ENCODE measurements around the gene MICAL3. TPM values are rescaled to one million over a fixed set of nuclear protein-coding genes. Genes with fewer than 3 reads are reported as not detected.
A peak's percentile ranks its signal among the peaks of the same experiment; 100 is the strongest.

The MICAL3 gene
- total RNA-seq, 4 donors from 2014 or later, result 45.2 to 56.3 (median 46.3) TPM

DNA sequence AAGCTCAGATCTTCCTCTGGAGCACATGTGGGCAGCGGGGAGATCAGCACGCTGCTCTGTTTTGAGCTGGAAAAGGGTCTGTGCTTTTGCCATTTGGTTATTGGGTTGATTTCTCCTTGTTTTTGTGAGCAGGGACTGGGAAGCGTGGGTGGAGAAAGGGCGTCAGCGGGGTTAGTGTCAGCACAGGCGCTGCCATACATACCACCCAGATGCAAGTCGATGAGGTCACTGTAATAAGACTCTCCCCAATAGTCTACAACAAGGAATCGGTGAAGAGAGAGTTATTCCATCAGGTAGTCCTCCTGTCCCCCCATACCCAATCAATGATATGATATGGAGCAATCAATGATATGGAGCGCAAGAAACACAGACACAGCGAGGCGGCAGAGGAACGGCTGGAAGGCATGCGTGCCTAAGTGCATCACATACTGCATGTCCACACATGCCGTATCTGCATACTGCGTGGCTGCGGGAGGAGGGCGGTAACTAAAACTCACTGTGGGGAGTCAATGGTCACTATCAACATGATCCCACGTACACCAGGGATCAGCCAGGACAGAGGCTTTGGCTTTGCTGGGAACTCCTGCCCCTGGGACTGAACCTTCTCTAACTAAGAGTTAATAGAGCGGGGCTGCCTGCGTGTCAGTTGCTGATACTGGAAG is 220.6 kb downstream of the MICAL3 start:
- no peak overlapping the region for H3K4me3 ChIP-seq
- no peaks in the 10 kb centered on the region for H3K9me3 ChIP-seq
- peaks cover 0 to 77% (median 20%) of the 10 kb centered on the region in 3 donors for H3K36me3 ChIP-seq
- no peaks in the 10 kb centered on the region for H3K27me3 ChIP-seq
- no peak for DNase-seq (ENCODE audit: low spot score in 2 of 2)
- H3K4me1 ChIP-seq, result peaks cover 0 to 16% (median 0%) of the 10 kb centered on the region in 4 donors
- 73 to 78% methylated on average over 20 of the region's 20 CpGs for WGBS, 2 donors
- H3K27ac ChIP-seq, result peak overlapping the region in 2 of 4 donors; percentile 13 to 73
- TF ChIP-seq, protein P1, sequence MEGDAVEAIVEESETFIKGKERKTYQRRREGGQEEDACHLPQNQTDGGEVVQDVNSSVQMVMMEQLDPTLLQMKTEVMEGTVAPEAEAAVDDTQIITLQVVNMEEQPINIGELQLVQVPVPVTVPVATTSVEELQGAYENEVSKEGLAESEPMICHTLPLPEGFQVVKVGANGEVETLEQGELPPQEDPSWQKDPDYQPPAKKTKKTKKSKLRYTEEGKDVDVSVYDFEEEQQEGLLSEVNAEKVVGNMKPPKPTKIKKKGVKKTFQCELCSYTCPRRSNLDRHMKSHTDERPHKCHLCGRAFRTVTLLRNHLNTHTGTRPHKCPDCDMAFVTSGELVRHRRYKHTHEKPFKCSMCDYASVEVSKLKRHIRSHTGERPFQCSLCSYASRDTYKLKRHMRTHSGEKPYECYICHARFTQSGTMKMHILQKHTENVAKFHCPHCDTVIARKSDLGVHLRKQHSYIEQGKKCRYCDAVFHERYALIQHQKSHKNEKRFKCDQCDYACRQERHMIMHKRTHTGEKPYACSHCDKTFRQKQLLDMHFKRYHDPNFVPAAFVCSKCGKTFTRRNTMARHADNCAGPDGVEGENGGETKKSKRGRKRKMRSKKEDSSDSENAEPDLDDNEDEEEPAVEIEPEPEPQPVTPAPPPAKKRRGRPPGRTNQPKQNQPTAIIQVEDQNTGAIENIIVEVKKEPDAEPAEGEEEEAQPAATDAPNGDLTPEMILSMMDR (IDR thresholded peaks at IDR 0.05), result no peak
- no peak for TF ChIP-seq EP300 (IDR thresholded peaks at IDR 0.05)
- TF ChIP-seq POLR2A (IDR thresholded peaks at IDR 0.05), result no peak

DNA sequence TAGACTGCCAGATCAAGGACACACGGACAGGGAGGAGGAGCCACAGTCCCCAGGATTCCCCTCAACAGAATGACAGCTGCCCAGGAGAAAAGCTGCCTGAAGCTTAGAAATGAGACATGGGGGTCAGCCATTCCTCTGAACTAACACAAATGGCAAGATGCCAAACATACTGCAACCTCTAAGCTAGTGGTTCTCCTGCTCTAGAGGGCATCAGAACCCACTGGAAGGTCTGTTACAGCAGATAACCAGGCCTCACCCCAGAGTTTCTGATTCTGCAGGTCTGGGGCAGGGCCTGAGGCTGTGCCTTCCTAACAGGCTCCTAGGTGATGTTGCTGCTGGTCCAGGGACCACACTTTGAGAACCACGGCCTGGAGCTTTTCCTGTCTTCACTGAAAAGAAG is 221.5 kb downstream of the MICAL3 start:
- TF ChIP-seq POLR2A (IDR thresholded peaks at IDR 0.05), result no peak
- Histone ChIP-seq H3K9me3 (no peaks in the 10 kb centered on the region), H3K36me3 (peaks cover 0 to 73% (median 11%) of the 10 kb centered on the region in 3 donors), H3K4me3 (no peak overlapping the region), H3K27ac (peak overlapping the region in 3 of 4 donors; percentile 13 to 73 (median 38)), H3K27me3 (no peaks in the 10 kb centered on the region), H3K4me1 (peaks cover 0 to 16% (median 0%) of the 10 kb centered on the region in 4 donors)
- no peak for DNase-seq (ENCODE audit: low spot score in 2 of 2)
- WGBS, 2 donors, result 76 to 83% methylated on average over 2 of the region's 2 CpGs

DNA sequence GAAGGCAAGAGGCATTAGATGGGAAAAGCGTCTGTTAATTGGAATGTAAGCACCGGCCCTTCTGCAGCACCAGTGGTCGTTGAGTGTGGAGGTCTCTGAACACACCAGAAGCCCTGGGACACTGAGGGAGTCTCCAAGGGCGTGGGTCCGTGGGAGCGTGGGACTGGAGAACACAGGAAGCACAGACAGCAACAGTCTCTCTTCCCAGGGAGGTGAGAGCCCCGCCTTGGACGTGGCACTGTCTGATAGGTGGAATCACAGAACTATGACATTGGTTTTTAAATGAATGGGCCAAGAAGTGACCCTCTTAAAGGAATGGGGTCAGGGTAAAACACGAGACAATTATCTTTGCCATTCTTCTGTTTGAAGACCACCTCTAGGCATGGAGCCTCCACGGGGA is 221.9 kb downstream of the MICAL3 start:
- peaks cover 0 to 73% (median 7%) of the 10 kb centered on the region in 3 donors for H3K36me3 ChIP-seq
- DNase-seq (ENCODE audit: low spot score in 2 of 2), result no peak
- H3K4me1 ChIP-seq, result peaks cover 0 to 16% (median 0%) of the 10 kb centered on the region in 4 donors
- peak overlapping the region in 2 of 4 donors; percentile 13 to 73 for H3K27ac ChIP-seq
- no peaks in the 10 kb centered on the region for H3K9me3 ChIP-seq
- TF ChIP-seq, protein P1 (IDR thresholded peaks at IDR 0.05), result no peak
- TF ChIP-seq POLR2A (IDR thresholded peaks at IDR 0.05), result no peak
- TF ChIP-seq EP300 (IDR thresholded peaks at IDR 0.05), result no peak
- no peaks in the 10 kb centered on the region for H3K27me3 ChIP-seq
- 83 to 86% methylated on average over 10 of the region's 10 CpGs for WGBS, 2 donors
- no peak overlapping the region for H3K4me3 ChIP-seq

DNA sequence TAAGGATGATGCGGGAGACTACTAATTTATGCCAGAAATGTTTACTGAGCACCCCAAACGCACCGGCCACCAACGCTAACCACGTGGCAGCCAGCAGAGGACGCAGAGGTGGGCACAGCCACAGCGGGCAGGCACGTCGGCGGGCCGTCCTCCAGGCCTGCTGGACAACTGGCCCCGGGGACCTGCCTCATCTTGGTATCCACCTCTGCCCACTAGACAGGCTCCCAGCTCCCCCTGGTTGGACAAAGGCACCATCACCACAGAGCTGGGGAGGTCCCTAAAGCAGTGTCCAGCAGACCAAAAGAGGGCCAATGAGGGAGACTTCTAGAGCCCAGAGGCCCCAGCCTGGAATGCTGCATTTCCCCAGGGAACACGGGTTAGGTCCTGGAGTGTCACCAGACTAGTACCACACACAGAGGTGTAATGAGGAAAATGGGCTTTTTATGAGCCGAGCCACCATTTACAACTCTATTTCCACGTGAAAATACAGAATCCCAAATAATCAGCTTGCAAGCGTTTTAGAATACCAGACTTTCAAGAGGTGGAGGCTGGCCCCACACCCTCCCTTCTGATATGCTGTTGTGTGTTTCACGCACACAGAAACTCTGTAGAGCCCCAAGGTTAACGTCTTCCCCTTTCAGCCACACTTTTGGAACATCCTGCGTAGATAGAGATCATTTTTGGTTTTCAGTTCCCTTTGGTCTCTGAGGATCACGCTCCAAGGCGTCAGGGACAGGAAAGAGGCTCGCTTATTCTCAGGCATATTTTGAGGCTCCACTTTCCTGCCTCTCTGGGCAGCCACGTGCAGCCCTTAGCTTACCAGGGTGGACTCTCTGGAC is 226.4 kb downstream of the MICAL3 start:
- Histone ChIP-seq H3K9me3 (no peaks in the 10 kb centered on the region), H3K27me3 (no peaks in the 10 kb centered on the region), H3K27ac (no peak overlapping the region), H3K4me1 (peaks cover 0 to 3% (median 0%) of the 10 kb centered on the region in 4 donors), H3K36me3 (peaks cover 0 to 71% (median 0%) of the 10 kb centered on the region in 3 donors), H3K4me3 (no peak overlapping the region)
- DNase-seq (ENCODE audit: low spot score in 2 of 2), result no peak
- 82 to 83% methylated on average over 19 to 22 of the region's 23 CpGs for WGBS, 2 donors
- TF ChIP-seq, protein P1 (IDR thresholded peaks at IDR 0.05), result no peak
- TF ChIP-seq POLR2A (IDR thresholded peaks at IDR 0.05) (no peak), EP300 (IDR thresholded peaks at IDR 0.05) (peak in 1 of 2 donors; percentile 28)

DNA sequence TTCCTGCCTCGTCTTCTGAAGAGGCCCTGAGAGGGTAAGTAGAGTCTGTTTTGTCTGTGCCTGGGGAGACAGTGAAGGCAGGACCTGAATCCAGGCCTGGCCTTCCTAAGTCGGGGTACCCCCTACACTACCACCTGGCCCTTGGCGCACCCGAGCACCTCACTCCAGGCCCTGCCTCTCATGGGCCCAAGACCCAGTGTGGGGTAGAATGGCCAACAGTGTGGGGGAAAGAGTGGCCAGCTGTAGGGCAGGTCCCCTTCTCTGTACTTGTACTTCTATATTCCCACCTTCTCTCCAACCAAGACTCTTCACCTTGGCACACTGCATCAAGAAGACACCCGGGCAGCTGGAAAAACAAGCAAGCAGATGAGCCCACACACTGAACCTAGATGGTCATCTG is 227.7 kb downstream of the MICAL3 start:
- Histone ChIP-seq H3K4me1 (no peaks in the 10 kb centered on the region), H3K9me3 (no peaks in the 10 kb centered on the region), H3K4me3 (no peak overlapping the region), H3K27ac (no peak overlapping the region), H3K36me3 (peaks cover 0 to 72% (median 0%) of the 10 kb centered on the region in 3 donors), H3K27me3 (no peaks in the 10 kb centered on the region)
- WGBS, 2 donors, result 92 to 94% methylated on average over 4 to 5 of the region's 5 CpGs
- no peak for DNase-seq (ENCODE audit: low spot score in 2 of 2)
- no peak for TF ChIP-seq EP300 (IDR thresholded peaks at IDR 0.05)
- TF ChIP-seq POLR2A (IDR thresholded peaks at IDR 0.05), result no peak
- TF ChIP-seq, protein P1 (IDR thresholded peaks at IDR 0.05), result no peak

Measured in tibial nerve (tissue), 4 donors.